Measurements from ENCODE around the gene GRP.
A peak's percentile ranks its signal among the peaks of the same experiment; 100 is the strongest.

GRP gene

DNA sequence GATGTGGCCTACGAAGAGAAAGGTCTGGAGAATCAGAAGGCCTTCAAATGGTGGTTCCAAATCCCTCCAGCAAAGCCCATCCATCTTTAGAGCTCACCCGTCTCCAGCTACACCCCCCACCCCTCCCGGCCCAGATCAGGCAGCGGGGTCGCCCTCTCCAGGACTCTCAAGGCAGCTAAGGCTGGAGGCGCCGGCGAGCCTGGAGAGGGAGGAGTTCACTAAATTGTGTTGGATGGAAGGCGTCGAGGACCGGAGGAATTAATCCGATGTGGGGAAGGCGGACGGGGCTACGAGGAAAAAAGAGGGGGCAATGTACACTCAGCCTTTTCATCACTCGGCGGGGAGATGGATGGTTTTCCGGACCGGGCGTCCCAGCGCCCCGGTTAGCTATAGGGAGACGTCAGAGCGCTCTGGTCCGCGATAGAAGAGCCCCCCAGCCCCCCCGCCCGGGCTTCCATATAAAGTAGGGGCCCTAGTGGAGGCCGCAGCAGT, at the start of gene GRP:
Gene GRP (plus strand): TSS at position 487 of the 492 bp plus-strand sequence. CDS start 108 bp downstream, outside the sequence.
- Mint-ChIP-seq H3K27ac (no peak within 1 kb of the TSS), H3K27me3 (peaks cover 45% of the 10 kb centered on the region), H3K4me1 (ENCODE audit: low read depth) (peaks cover 10% of the 10 kb centered on the region), H3K4me3 (peak within 1 kb of the TSS; percentile 56), H3K9me3 (ENCODE audit: low read depth) (no peaks in the 10 kb centered on the region), H3K36me3 (no peaks in the 10 kb centered on the region)

GRCh38 chr18:59172664-59173249, 47.2 kb upstream of the GRP start:
- H3K9me3 Mint-ChIP-seq (ENCODE audit: low read depth) = peaks cover 34% of the 10 kb centered on the region
- H3K27ac Mint-ChIP-seq = no peak overlapping the region
- H3K4me1 Mint-ChIP-seq (ENCODE audit: low read depth) = no peaks in the 10 kb centered on the region
- H3K4me3 Mint-ChIP-seq = no peak overlapping the region
- peaks cover 8% of the 10 kb centered on the region for H3K27me3 Mint-ChIP-seq
- H3K36me3 Mint-ChIP-seq = peaks cover 2% of the 10 kb centered on the region

- Mint-ChIP-seq H3K27me3 (peaks cover 3% of the 10 kb centered on the region), H3K9me3 (ENCODE audit: low read depth) (peaks cover 18% of the 10 kb centered on the region), H3K4me3 (no peak overlapping the region), H3K4me1 (ENCODE audit: low read depth) (no peaks in the 10 kb centered on the region), H3K36me3 (no peaks in the 10 kb centered on the region), H3K27ac (no peak overlapping the region)
Measured at GRCh38 chr18:59177485-59177884, 42.5 kb upstream of the GRP start.

GRCh38 chr18:59180150-59180845, 39.7 kb upstream of the GRP start:
- Mint-ChIP-seq H3K4me3 (no peak overlapping the region), H3K4me1 (ENCODE audit: low read depth) (no peaks in the 10 kb centered on the region), H3K27me3 (peaks cover 8% of the 10 kb centered on the region), H3K9me3 (ENCODE audit: low read depth) (no peaks in the 10 kb centered on the region), H3K27ac (no peak overlapping the region), H3K36me3 (no peaks in the 10 kb centered on the region)

DNA sequence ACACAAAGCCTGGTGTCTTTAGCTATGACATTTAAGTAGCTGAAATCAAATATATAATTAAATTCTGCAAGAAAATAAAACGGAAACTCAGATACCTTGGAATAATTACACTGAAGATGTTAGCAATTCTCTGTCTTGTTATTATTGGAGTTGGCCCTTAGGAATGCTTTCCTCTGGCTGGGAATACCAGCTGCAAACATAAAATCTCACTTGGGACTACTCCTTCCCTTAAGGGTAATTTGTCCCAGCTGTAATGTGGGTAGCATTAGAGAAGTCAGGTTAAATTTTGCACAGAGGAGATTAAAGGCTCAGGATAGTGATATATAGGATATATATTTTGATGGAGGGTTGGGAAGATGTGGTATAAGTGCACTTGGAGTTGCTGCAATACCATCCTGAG, 37.3 kb upstream of the GRP start:
- Mint-ChIP-seq H3K9me3 (ENCODE audit: low read depth) (no peaks in the 10 kb centered on the region), H3K4me1 (ENCODE audit: low read depth) (no peaks in the 10 kb centered on the region), H3K4me3 (no peak overlapping the region), H3K36me3 (no peaks in the 10 kb centered on the region), H3K27me3 (peaks cover 9% of the 10 kb centered on the region), H3K27ac (no peak overlapping the region)

DNA sequence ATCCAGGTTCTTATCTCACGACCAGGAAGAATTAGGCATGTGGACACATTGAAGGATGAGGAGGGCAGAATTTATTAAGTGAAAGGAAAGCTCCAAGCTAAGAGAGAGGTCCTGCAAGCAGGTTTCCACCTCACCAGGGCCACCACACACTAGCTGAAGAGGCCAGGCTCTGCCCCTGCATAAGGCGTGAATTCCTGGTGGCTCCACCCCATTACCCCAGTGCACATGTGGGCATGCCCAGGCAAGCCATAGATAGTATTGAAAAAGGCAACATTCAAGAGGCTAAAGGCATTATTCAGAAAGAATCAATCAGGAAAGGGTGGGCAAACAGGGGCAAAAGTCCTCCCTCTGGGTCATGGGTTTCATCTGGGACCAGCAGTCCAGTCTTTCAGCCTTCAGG, 30.9 kb upstream of the GRP start:
- no peaks in the 10 kb centered on the region for H3K4me1 Mint-ChIP-seq (ENCODE audit: low read depth)
- H3K27ac Mint-ChIP-seq = no peak overlapping the region
- no peaks in the 10 kb centered on the region for H3K9me3 Mint-ChIP-seq (ENCODE audit: low read depth)
- H3K4me3 Mint-ChIP-seq = no peak overlapping the region
- no peaks in the 10 kb centered on the region for H3K36me3 Mint-ChIP-seq
- peaks cover 8% of the 10 kb centered on the region for H3K27me3 Mint-ChIP-seq

GRCh38 chr18:59189746-59190145, 30.2 kb upstream of the GRP start:
- no peak overlapping the region for H3K4me3 Mint-ChIP-seq
- H3K4me1 Mint-ChIP-seq (ENCODE audit: low read depth) = no peaks in the 10 kb centered on the region
- no peaks in the 10 kb centered on the region for H3K9me3 Mint-ChIP-seq (ENCODE audit: low read depth)

DNA sequence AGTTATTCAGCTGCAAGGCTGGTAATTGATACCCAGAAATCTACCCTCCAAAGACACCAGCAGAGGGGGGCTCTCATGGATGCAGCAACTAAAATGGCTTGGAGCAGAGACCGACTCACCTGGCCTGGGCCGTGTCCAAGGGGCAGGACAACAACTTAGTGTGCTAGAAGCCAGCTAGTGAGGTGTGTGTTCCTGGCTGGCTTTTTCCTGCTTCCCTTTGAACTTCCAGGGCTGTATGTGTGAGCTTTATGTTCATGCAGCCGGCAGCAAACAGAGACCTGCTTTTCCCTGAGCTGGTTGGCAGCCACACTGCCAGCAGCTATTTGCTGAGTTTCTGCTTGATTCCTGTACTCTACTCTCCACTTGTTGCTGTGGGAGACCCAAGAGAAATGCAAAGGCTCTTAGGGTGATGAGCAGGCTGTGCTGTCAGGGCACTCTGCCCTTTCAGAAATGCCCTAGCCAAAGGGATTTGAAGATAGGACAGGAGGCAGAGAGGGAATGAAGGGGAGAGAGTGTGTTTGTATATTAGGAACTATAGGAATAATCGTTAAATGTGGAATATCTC, 23.7 kb upstream of the GRP start:
- no peak overlapping the region for H3K4me3 Mint-ChIP-seq
- no peaks in the 10 kb centered on the region for H3K9me3 Mint-ChIP-seq (ENCODE audit: low read depth)
- no peaks in the 10 kb centered on the region for H3K36me3 Mint-ChIP-seq
- no peak overlapping the region for H3K27ac Mint-ChIP-seq
- no peaks in the 10 kb centered on the region for H3K4me1 Mint-ChIP-seq (ENCODE audit: low read depth)
- peaks cover 16% of the 10 kb centered on the region for H3K27me3 Mint-ChIP-seq

More at GRCh38 chr18:59189746-59190145, 30.2 kb upstream of the GRP start:
- Mint-ChIP-seq H3K27ac (no peak overlapping the region), H3K36me3 (no peaks in the 10 kb centered on the region), H3K27me3 (peaks cover 6% of the 10 kb centered on the region)

DNA sequence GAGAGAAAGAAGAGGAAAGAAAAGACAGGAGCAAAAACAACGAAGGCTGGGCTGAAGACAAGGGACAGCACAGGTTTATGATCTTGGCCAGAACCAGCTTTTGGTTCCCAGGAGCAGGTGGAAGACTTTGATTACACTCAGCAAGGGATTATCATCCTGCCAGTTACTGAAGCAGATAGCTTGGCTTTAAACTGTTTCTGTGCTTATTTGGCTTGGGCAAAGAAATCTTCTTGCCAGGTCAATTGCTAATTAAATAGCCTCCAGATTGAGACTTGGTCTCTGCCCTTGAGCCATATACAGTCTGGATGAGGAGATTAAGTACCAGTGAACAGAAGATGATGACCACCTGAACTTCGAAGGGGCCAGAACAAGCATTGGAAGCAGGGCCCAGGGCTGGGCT, 22.3 kb upstream of the GRP start:
- Mint-ChIP-seq H3K4me1 (ENCODE audit: low read depth) (no peaks in the 10 kb centered on the region), H3K4me3 (no peak overlapping the region), H3K36me3 (no peaks in the 10 kb centered on the region), H3K9me3 (ENCODE audit: low read depth) (no peaks in the 10 kb centered on the region), H3K27ac (no peak overlapping the region), H3K27me3 (peaks cover 11% of the 10 kb centered on the region)

DNA sequence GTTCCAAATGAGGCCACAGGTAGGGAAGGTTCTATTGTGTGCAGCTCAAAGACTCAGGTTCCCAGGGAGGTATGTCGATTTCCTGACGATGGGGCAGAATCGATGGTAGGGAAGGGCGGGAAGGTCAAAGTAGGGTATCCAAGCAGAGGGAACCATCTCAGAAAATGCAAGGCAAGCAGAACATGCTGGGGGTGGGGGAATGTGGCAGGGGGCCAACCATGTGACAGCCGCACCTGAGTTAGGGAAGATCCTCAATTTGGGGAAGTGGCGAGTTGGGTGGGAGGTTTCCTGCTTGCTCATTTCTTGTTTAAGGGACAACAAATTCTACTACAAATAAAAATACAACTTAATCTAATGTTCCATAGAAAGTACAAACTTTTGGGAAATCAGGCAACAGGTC, 21.7 kb upstream of the GRP start:
- peaks cover 13% of the 10 kb centered on the region for H3K27me3 Mint-ChIP-seq
- no peak overlapping the region for H3K4me3 Mint-ChIP-seq
- H3K27ac Mint-ChIP-seq = no peak overlapping the region
- no peaks in the 10 kb centered on the region for H3K36me3 Mint-ChIP-seq
- H3K4me1 Mint-ChIP-seq (ENCODE audit: low read depth) = no peaks in the 10 kb centered on the region
- H3K9me3 Mint-ChIP-seq (ENCODE audit: low read depth) = no peaks in the 10 kb centered on the region

GRCh38 chr18:59200787-59201186, 19.2 kb upstream of the GRP start:
- Mint-ChIP-seq H3K27ac (no peak overlapping the region), H3K4me1 (ENCODE audit: low read depth) (no peaks in the 10 kb centered on the region), H3K36me3 (no peaks in the 10 kb centered on the region), H3K4me3 (no peak overlapping the region), H3K9me3 (ENCODE audit: low read depth) (no peaks in the 10 kb centered on the region), H3K27me3 (peaks cover 15% of the 10 kb centered on the region)

GRCh38 chr18:59202258-59202820, 17.6 kb upstream of the GRP start:
- Mint-ChIP-seq H3K9me3 (ENCODE audit: low read depth) (no peaks in the 10 kb centered on the region), H3K27ac (no peak overlapping the region), H3K27me3 (peaks cover 13% of the 10 kb centered on the region), H3K4me3 (no peak overlapping the region), H3K36me3 (no peaks in the 10 kb centered on the region), H3K4me1 (ENCODE audit: low read depth) (no peaks in the 10 kb centered on the region)

DNA sequence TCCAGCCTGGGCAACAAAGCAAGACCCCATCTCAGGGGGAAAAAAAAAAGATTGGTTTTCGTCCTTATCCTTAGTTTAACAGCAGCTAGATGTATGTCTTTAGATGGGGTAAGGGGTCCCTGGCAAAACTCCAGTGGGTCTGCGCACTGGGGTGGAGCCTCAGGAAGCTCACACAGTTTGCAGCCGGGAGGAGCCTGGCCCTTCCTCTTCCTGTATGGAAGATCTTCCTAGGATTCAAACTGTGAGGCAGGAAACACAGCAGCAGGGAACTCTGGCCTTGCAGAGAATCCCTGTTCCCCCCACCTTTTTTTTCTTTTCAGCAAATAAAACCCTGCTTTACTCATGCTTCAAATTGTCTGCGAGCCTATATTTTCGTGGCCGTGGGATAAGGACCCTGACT, 12.5 kb upstream of the GRP start:
- Mint-ChIP-seq H3K4me3 (no peak overlapping the region), H3K4me1 (ENCODE audit: low read depth) (no peaks in the 10 kb centered on the region), H3K9me3 (ENCODE audit: low read depth) (no peaks in the 10 kb centered on the region), H3K36me3 (no peaks in the 10 kb centered on the region), H3K27ac (no peak overlapping the region), H3K27me3 (peaks cover 14% of the 10 kb centered on the region)

GRCh38 chr18:59208602-59209125, 11.3 kb upstream of the GRP start:
- no peaks in the 10 kb centered on the region for H3K4me1 Mint-ChIP-seq (ENCODE audit: low read depth)
- no peak overlapping the region for H3K27ac Mint-ChIP-seq
- H3K27me3 Mint-ChIP-seq = peaks cover 11% of the 10 kb centered on the region
- H3K9me3 Mint-ChIP-seq (ENCODE audit: low read depth) = no peaks in the 10 kb centered on the region
- no peaks in the 10 kb centered on the region for H3K36me3 Mint-ChIP-seq
- no peak overlapping the region for H3K4me3 Mint-ChIP-seq

DNA sequence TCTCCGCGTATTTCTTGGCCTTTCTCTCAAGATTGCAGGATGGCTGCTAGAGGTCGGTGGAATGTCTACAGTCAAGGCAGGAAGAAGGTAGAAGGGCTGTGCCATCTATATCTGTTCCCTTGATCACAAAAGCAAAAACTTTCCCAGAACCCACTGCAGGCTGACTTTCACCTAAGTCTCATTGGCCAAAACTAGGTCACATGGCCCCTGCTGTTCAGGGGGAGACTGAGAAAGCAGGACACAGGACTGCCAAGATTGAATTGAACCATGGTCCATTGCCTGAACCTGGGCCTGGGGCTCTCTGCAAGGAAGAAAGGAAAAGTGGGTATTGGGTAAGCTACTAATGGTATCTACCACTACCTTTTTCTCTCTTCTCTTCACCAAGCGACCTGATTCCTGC, 9.7 kb upstream of the GRP start:
- H3K9me3 Mint-ChIP-seq (ENCODE audit: low read depth) = no peaks in the 10 kb centered on the region
- H3K27me3 Mint-ChIP-seq = peaks cover 18% of the 10 kb centered on the region
- no peak overlapping the region for H3K27ac Mint-ChIP-seq
- no peaks in the 10 kb centered on the region for H3K4me1 Mint-ChIP-seq (ENCODE audit: low read depth)
- H3K36me3 Mint-ChIP-seq = no peaks in the 10 kb centered on the region
- H3K4me3 Mint-ChIP-seq = no peak overlapping the region

Measured in activated naive CD8-positive, alpha-beta T cell (primary cell).